ENCODE data around the gene CLK4. TPM values are rescaled to one million over a fixed set of nuclear protein-coding genes. Genes with fewer than 3 reads are reported as not detected.

CLK4 gene
- total RNA-seq, 1 donor from 2014 or later: 19.9 TPM

- Mint-ChIP-seq H3K27ac (ENCODE audit: unreplicated experiment) (no peak overlapping the region), H3K4me1 (ENCODE audit: unreplicated experiment) (peaks cover 12% of the 10 kb centered on the region), H3K4me3 (ENCODE audit: unreplicated experiment) (no peak overlapping the region), H3K27me3 (ENCODE audit: unreplicated experiment) (peaks cover 4% of the 10 kb centered on the region), H3K9me3 (ENCODE audit: unreplicated experiment) (no peaks in the 10 kb centered on the region), H3K36me3 (ENCODE audit: low read depth, unreplicated experiment) (peaks cover 42% of the 10 kb centered on the region)
- no peak for DNase-seq (ENCODE audit: low spot score)
- TF ChIP-seq, protein P1, sequence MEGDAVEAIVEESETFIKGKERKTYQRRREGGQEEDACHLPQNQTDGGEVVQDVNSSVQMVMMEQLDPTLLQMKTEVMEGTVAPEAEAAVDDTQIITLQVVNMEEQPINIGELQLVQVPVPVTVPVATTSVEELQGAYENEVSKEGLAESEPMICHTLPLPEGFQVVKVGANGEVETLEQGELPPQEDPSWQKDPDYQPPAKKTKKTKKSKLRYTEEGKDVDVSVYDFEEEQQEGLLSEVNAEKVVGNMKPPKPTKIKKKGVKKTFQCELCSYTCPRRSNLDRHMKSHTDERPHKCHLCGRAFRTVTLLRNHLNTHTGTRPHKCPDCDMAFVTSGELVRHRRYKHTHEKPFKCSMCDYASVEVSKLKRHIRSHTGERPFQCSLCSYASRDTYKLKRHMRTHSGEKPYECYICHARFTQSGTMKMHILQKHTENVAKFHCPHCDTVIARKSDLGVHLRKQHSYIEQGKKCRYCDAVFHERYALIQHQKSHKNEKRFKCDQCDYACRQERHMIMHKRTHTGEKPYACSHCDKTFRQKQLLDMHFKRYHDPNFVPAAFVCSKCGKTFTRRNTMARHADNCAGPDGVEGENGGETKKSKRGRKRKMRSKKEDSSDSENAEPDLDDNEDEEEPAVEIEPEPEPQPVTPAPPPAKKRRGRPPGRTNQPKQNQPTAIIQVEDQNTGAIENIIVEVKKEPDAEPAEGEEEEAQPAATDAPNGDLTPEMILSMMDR (IDR thresholded peaks at IDR 0.05; ENCODE audit: unreplicated experiment): no peak
Measured at GRCh38 chr5:178595750-178596149, 31.1 kb downstream of the CLK4 start.

DNA sequence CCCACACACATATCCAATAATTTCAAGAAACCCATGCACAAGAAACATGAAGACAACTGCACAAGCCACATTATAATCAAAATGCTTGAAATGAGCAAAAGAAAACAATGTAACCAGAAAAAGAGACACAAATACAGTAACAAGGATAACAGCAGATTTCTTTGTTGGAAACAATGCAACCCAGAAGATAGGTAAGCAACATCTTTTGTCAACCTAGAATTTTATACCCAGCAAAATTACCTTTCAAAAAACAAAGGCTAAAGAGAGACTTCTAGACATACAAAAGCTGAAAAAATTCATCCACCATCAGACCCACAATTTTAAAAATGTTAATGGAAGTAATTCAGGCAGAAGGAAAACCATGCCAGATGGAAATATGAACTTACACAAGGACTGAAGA, 31.7 kb downstream of the CLK4 start:
- no peaks in the 10 kb centered on the region for H3K9me3 Mint-ChIP-seq (ENCODE audit: unreplicated experiment)
- peaks cover 14% of the 10 kb centered on the region for H3K4me1 Mint-ChIP-seq (ENCODE audit: unreplicated experiment)
- H3K4me3 Mint-ChIP-seq (ENCODE audit: unreplicated experiment): no peak overlapping the region
- no peak for DNase-seq (ENCODE audit: low spot score)
- peaks cover 44% of the 10 kb centered on the region for H3K36me3 Mint-ChIP-seq (ENCODE audit: low read depth, unreplicated experiment)
- H3K27ac Mint-ChIP-seq (ENCODE audit: unreplicated experiment): no peak overlapping the region
- peaks cover 7% of the 10 kb centered on the region for H3K27me3 Mint-ChIP-seq (ENCODE audit: unreplicated experiment)
- TF ChIP-seq, protein P1 (IDR thresholded peaks at IDR 0.05; ENCODE audit: unreplicated experiment): no peak

- TF ChIP-seq, protein P1 (IDR thresholded peaks at IDR 0.05; ENCODE audit: unreplicated experiment): no peak
- peaks cover 19% of the 10 kb centered on the region for H3K27me3 Mint-ChIP-seq (ENCODE audit: unreplicated experiment)
- no peaks in the 10 kb centered on the region for H3K9me3 Mint-ChIP-seq (ENCODE audit: unreplicated experiment)
- H3K4me1 Mint-ChIP-seq (ENCODE audit: unreplicated experiment): peaks cover 41% of the 10 kb centered on the region
- H3K36me3 Mint-ChIP-seq (ENCODE audit: low read depth, unreplicated experiment): peaks cover 32% of the 10 kb centered on the region
- peak overlapping the region; percentile 93 for H3K4me3 Mint-ChIP-seq (ENCODE audit: unreplicated experiment)
- H3K27ac Mint-ChIP-seq (ENCODE audit: unreplicated experiment): no peak overlapping the region
- DNase-seq (ENCODE audit: low spot score): no peak
Measured at GRCh38 chr5:178590924-178591423, 35.9 kb downstream of the CLK4 start.

GRCh38 chr5:178590141-178590923, 36.5 kb downstream of the CLK4 start, which contains the start of gene COL23A1:
TSS of gene COL23A1 (minus strand) at chr5:178590393.
- DNase-seq (ENCODE audit: low spot score): peak; percentile 73
- Mint-ChIP-seq H3K27ac (ENCODE audit: unreplicated experiment) (no peak within 1 kb of the TSS), H3K27me3 (ENCODE audit: unreplicated experiment) (peaks cover 21% of the 10 kb centered on the region), H3K4me3 (ENCODE audit: unreplicated experiment) (peak within 1 kb of the TSS; percentile 93), H3K36me3 (ENCODE audit: low read depth, unreplicated experiment) (peaks cover 27% of the 10 kb centered on the region), H3K9me3 (ENCODE audit: unreplicated experiment) (no peaks in the 10 kb centered on the region), H3K4me1 (ENCODE audit: unreplicated experiment) (peaks cover 41% of the 10 kb centered on the region)
- TF ChIP-seq, protein P1 (IDR thresholded peaks at IDR 0.05; ENCODE audit: unreplicated experiment): peak; percentile 73

All from endothelial cell (in vitro differentiated cells).